H9 (cell line): ENCODE measurements around the gene NEDD4L. TPM values are rescaled to one million over a fixed set of nuclear protein-coding genes. Genes with fewer than 3 reads are reported as not detected.

Source experiments
- DNase-seq: peaks from one replicate; pipeline ENCODE4 v3.0.0-alpha.2; 2017
- H2AFZ ChIP-seq: one replicate; pipeline ENCODE4 v1.6.1; 2013; ENCODE audit warnings: mild to moderate bottlenecking, low read length, control low read depth, moderate library complexity
- H2AK5ac ChIP-seq: 2 replicates; pipeline ENCODE4 v1.6.1; 2013; ENCODE audit warnings: low read length, control low read depth, mixed read lengths; ENCODE audit not compliant: insufficient read length
- H2BK120ac ChIP-seq: one replicate; pipeline ENCODE4 v1.6.1; 2013; ENCODE audit warnings: low read depth, mild to moderate bottlenecking, low read length, control low read depth, inconsistent platforms; ENCODE audit not compliant: poor library complexity, severe bottlenecking
- H2BK12ac ChIP-seq: 2 replicates; pipeline ENCODE4 v1.6.1; 2013; ENCODE audit warnings: low read length, control low read depth, mixed read lengths, low read depth; ENCODE audit not compliant: insufficient read length
- H2BK15ac ChIP-seq: 2 replicates; pipeline ENCODE4 v1.6.1; 2013; ENCODE audit warnings: low read depth, low read length, control low read depth
- H2BK20ac ChIP-seq: one replicate; pipeline ENCODE4 v1.6.1; 2013; ENCODE audit warnings: low read depth, mild to moderate bottlenecking, low read length, control low read depth, inconsistent platforms; ENCODE audit not compliant: poor library complexity, severe bottlenecking
- H2BK5ac ChIP-seq: 2 replicates; pipeline ENCODE4 v1.6.1; 2013; ENCODE audit warnings: low read length, control low read depth, mixed read lengths; ENCODE audit not compliant: insufficient read length
- H3K14ac ChIP-seq: 2 replicates; pipeline ENCODE4 v1.6.1; 2013; ENCODE audit warnings: low read length, control low read depth; ENCODE audit not compliant: insufficient read depth
- H3K18ac ChIP-seq: 2 replicates; pipeline ENCODE4 v1.6.1; 2013; ENCODE audit warnings: low read depth, mild to moderate bottlenecking, mixed read lengths, low read length, control low read depth; ENCODE audit not compliant: insufficient read length
- H3K23ac ChIP-seq: 2 replicates; pipeline ENCODE4 v1.6.1; 2013; ENCODE audit warnings: low read length, control low read depth, mixed read lengths, low read depth; ENCODE audit not compliant: insufficient read length
- H3K23me2 ChIP-seq: 2 replicates; pipeline ENCODE4 v1.6.1; 2013; ENCODE audit warnings: low read depth, mild to moderate bottlenecking, mixed read lengths, low read length, control low read depth; ENCODE audit not compliant: insufficient read length, poor library complexity, severe bottlenecking
- H3K27ac ChIP-seq: 2 replicates; pipeline ENCODE4 v1.5.1; 2013; ENCODE audit warnings: low read length, control low read depth, mixed read lengths, low read depth; ENCODE audit not compliant: insufficient read length
- H3K27me3 ChIP-seq: 2 replicates; pipeline ENCODE4 v1.6.1; 2013; ENCODE audit warnings: low read length, control low read depth, inconsistent platforms; ENCODE audit not compliant: insufficient read depth
- H3K4ac ChIP-seq: 2 replicates; pipeline ENCODE4 v1.6.1; 2013; ENCODE audit warnings: low read depth, mild to moderate bottlenecking, control low read depth, inconsistent platforms, low read length, moderate library complexity
- H3K4me1 ChIP-seq: 2 replicates; pipeline ENCODE4 v1.6.1; 2013; ENCODE audit warnings: low read length, control low read depth, inconsistent platforms; ENCODE audit not compliant: insufficient read depth
- H3K4me2 ChIP-seq: 2 replicates; pipeline ENCODE4 v1.6.1; 2013; ENCODE audit warnings: low read length, control low read depth, mixed read lengths; ENCODE audit not compliant: insufficient read length, insufficient read depth
- H3K56ac ChIP-seq: 2 replicates; pipeline ENCODE4 v1.6.1; 2013; ENCODE audit warnings: low read depth, mild to moderate bottlenecking, mixed read lengths, low read length, control low read depth; ENCODE audit not compliant: insufficient read length
- H3K79me1 ChIP-seq: 2 replicates; pipeline ENCODE4 v1.6.1; 2013; ENCODE audit warnings: low read depth, mild to moderate bottlenecking, moderate library complexity, low read length, control low read depth, inconsistent platforms; ENCODE audit not compliant: insufficient read depth, poor library complexity, severe bottlenecking
- H3K79me2 ChIP-seq: 2 replicates; pipeline ENCODE4 v1.6.1; 2013; ENCODE audit warnings: low read length, control low read depth, inconsistent platforms; ENCODE audit not compliant: insufficient read depth
- H3K9ac ChIP-seq: 2 replicates; pipeline ENCODE4 v1.6.1; 2013; ENCODE audit warnings: low read length, control low read depth, mixed read lengths; ENCODE audit not compliant: insufficient read length; ENCODE audit errors: extremely low read depth
- H3K9me3 ChIP-seq: one replicate; pipeline ENCODE4 v1.6.1; 2013; ENCODE audit warnings: low read depth, low read length, inconsistent platforms; ENCODE audit not compliant: control insufficient read depth
- H3T11ph ChIP-seq: one replicate; pipeline ENCODE4 v1.6.1; 2013; ENCODE audit warnings: mild to moderate bottlenecking, low read length, control low read depth, inconsistent platforms
- H4K20me1 ChIP-seq: one replicate; pipeline ENCODE4 v1.6.1; 2013; ENCODE audit not compliant: control insufficient read depth, insufficient read length, insufficient read depth
- H4K5ac ChIP-seq: 2 replicates; pipeline ENCODE4 v1.6.1; 2013; ENCODE audit warnings: low read depth, mild to moderate bottlenecking, mixed read lengths, low read length, control low read depth; ENCODE audit not compliant: insufficient read length
- H4K8ac ChIP-seq: replicated peaks from 2 replicates; pipeline ENCODE4 v1.6.1; 2013; ENCODE audit warnings: low read length, control low read depth, mixed read lengths, low read depth; ENCODE audit not compliant: insufficient read length
- H4K91ac ChIP-seq: 2 replicates; pipeline ENCODE4 v1.6.1; 2013; ENCODE audit warnings: low read depth, mild to moderate bottlenecking, moderate library complexity, mixed read lengths, low read length, control low read depth; ENCODE audit not compliant: insufficient read length
- H3K27ac Mint-ChIP-seq, 3 experiments: 2 replicates in 2 of 3; 3 replicates in 1 of 3; pipeline ENCODE4 v1.8.0; 2020 to 2021; ENCODE audit warnings: mixed read lengths in 3 of 3, mild to moderate bottlenecking in 1 of 3, moderate library complexity in 1 of 3
- H3K27me3 Mint-ChIP-seq: 2 replicates; pipeline ENCODE4 v1.8.0; 2021; ENCODE audit warnings: low read depth, mild to moderate bottlenecking, moderate library complexity, mixed read lengths
- H3K36me3 Mint-ChIP-seq, 3 experiments: 2 replicates in 2 of 3; 3 replicates in 1 of 3; pipeline ENCODE4 v1.8.0; 2020 to 2021; ENCODE audit warnings: low read depth in 3 of 3, mixed read lengths in 3 of 3; ENCODE audit not compliant: insufficient read depth in 1 of 3
- H3K4me1 Mint-ChIP-seq, 2 experiments: 2 replicates each; pipeline ENCODE4 v1.8.0; 2020; ENCODE audit warnings: mixed read lengths in 2 of 2
- H3K4me3 Mint-ChIP-seq, 2 experiments: 2 replicates in 1 of 2; 3 replicates in 1 of 2; pipeline ENCODE4 v1.8.0; 2020 to 2021; ENCODE audit warnings: mild to moderate bottlenecking in 2 of 2, mixed read lengths in 2 of 2, moderate library complexity in 1 of 2
- H3K9me3 Mint-ChIP-seq, 2 experiments: 2 replicates in 1 of 2; 3 replicates in 1 of 2; pipeline ENCODE4 v1.8.0; 2020; ENCODE audit warnings: mild to moderate bottlenecking in 2 of 2, mixed read lengths in 2 of 2, moderate library complexity in 1 of 2
- WGBS: extraction: QIAGEN DNeasy Blood & Tissue Kit; methylation state at CpG from one replicate; pipeline ENCODE4 v1.1.7; 2013; ENCODE audit warnings: missing lambda C conversion rate, low lambda C conversion rate, mixed read lengths; ENCODE audit not compliant: insufficient read length; ENCODE audit errors: extremely low coverage; 5-methylcytosine and 5-hydroxymethylcytosine counted together
- total RNA-seq: library from RNA; stranded (reverse); gene quantifications from 2 replicates; pipeline ENCODE4 v1.2.1, GENCODE V29; 2021
- TF ChIP-seq, protein P1 (sequence below): fragments of 200-600 bp; sonication (generic); conservative IDR thresholded peaks from 3 replicates; pipeline ENCODE4 v1.8.0; 2021; ENCODE audit warnings: antibody characterized with exemption, mild to moderate bottlenecking

NEDD4L gene
- total RNA-seq, 1 experiment from 2014 or later, result 76.3 TPM

GRCh38 chr18:58239879-58240278 is 195.9 kb downstream of the NEDD4L start:
- no peaks in the 10 kb centered on the region for H4K20me1 ChIP-seq
- no peak overlapping the region for H2BK12ac ChIP-seq
- no peak overlapping the region for H3K56ac ChIP-seq
- H3K4me1 ChIP-seq, result no peaks in the 10 kb centered on the region
- H3K23me2 ChIP-seq, result no peaks in the 10 kb centered on the region
- H4K5ac ChIP-seq, result no peak overlapping the region
- no peaks in the 10 kb centered on the region for H3K27me3 ChIP-seq
- H3K4ac ChIP-seq, result no peak overlapping the region
- no peaks in the 10 kb centered on the region for H3K9me3 Mint-ChIP-seq
- H3K9me3 ChIP-seq, result no peaks in the 10 kb centered on the region
- no peak overlapping the region for H2AK5ac ChIP-seq
- no peak overlapping the region for H3K4me3 Mint-ChIP-seq
- H3K9ac ChIP-seq, result no peak overlapping the region
- H2BK5ac ChIP-seq, result no peak overlapping the region
- H2BK20ac ChIP-seq, result no peak overlapping the region
- no peak overlapping the region for H2BK120ac ChIP-seq
- no peak overlapping the region for H2AFZ ChIP-seq
- peaks cover 19% of the 10 kb centered on the region in 2 experiments for H3K4me1 Mint-ChIP-seq
- no peak overlapping the region for H2BK15ac ChIP-seq
- WGBS, result no CpG with 5 or more reads among the region's 1 CpG
- no peak for DNase-seq
- no peak overlapping the region for H3K23ac ChIP-seq
- H4K91ac ChIP-seq, result no peak overlapping the region
- H3K79me2 ChIP-seq, result peaks cover 7% of the 10 kb centered on the region; the same call in 1 of the 2 replicates
- no peaks in the 10 kb centered on the region for H3K36me3 Mint-ChIP-seq
- H3K27ac Mint-ChIP-seq, result no peak overlapping the region
- H3K27me3 Mint-ChIP-seq, result no peaks in the 10 kb centered on the region
- no peak overlapping the region for H4K8ac ChIP-seq
- no peak overlapping the region for H3K4me2 ChIP-seq
- no peak overlapping the region for H3K27ac ChIP-seq
- no peak overlapping the region for H3K14ac ChIP-seq
- no peak overlapping the region for H3T11ph ChIP-seq
- TF ChIP-seq, protein P1, sequence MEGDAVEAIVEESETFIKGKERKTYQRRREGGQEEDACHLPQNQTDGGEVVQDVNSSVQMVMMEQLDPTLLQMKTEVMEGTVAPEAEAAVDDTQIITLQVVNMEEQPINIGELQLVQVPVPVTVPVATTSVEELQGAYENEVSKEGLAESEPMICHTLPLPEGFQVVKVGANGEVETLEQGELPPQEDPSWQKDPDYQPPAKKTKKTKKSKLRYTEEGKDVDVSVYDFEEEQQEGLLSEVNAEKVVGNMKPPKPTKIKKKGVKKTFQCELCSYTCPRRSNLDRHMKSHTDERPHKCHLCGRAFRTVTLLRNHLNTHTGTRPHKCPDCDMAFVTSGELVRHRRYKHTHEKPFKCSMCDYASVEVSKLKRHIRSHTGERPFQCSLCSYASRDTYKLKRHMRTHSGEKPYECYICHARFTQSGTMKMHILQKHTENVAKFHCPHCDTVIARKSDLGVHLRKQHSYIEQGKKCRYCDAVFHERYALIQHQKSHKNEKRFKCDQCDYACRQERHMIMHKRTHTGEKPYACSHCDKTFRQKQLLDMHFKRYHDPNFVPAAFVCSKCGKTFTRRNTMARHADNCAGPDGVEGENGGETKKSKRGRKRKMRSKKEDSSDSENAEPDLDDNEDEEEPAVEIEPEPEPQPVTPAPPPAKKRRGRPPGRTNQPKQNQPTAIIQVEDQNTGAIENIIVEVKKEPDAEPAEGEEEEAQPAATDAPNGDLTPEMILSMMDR, result no peak
- no peak overlapping the region for H3K18ac ChIP-seq
- peaks cover 6% of the 10 kb centered on the region for H3K79me1 ChIP-seq
